GM19372 (cell line): Measurements from ENCODE around the gene DNAH3.
"Not testable (repeated sequence)": the region's sequence is repeated elsewhere in the genome, so short reads cannot be mapped to it uniquely, and the experiment has no call there.

Experiments
- ATAC-seq: cut with Tn5 transposase; IDR thresholded peaks from one replicate; pipeline ENCODE4 v1.9.1; 2021; ENCODE audit warnings: mild to moderate bottlenecking, low read depth, moderate library complexity; ENCODE audit not compliant: unreplicated experiment

The DNAH3 gene

GRCh38 chr16:21078563-21078962, 72.1 kb downstream of the DNAH3 start:
- no peak for ATAC-seq

DNA sequence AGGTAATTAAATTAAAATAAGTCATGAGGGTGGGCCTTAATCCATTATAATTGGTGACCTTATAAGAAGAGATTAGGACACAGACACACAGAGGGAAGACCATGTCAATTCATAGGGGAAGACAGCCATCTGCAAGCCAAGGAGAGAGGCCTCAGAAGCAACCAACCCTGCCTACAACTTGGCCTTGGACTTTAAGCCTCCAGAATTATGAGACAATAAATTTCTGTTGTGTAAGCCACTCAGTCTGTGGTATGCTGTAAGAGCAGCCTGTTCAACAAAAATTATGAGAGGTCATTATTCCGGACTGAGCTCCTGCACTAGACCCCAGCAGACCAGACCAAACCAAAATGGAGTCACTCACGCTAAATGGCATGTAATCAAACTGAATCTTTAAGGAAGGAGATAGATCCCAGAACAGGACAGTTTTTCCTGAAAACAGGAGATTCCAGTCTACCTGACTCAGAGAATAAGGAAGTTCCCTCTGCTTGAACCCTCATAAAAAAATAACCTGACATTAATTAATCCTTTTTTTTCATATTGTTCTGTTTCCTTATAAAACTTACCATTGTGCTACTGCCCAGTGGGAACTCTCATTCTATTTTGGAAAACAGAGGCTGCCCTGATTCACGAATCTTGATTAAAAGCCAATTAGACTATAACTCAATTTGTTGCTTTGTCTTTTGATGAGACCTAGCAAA, 74.3 kb downstream of the DNAH3 start:
- no peak for ATAC-seq

- ATAC-seq = no peak
Measured at GRCh38 chr16:21075252-21075651, 75.4 kb downstream of the DNAH3 start.

- no peak for ATAC-seq
Measured at GRCh38 chr16:21072976-21073375, 77.7 kb downstream of the DNAH3 start.

GRCh38 chr16:21071741-21072140, 78.9 kb downstream of the DNAH3 start:
- ATAC-seq = no peak

DNA sequence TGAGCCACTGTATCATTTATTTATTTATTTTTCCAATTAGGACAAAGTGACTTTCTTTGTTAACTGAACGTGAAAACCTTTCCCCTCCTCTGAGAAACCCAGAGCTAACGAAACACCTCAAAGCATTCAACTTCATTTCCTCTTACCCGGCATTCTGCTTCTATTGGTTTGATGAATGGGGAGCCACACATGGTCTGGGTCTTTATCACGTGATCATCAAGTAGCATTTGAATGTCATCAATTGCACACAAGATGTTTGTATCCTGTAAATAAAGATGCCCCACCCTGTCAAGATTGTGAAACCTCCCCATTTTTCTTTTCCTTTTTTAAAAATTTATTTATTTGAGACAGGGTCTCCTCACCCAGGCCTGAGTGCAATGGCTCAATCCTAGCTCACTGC, 80.1 kb downstream of the DNAH3 start:
- no peak for ATAC-seq

GRCh38 chr16:21069986-21070385, 80.7 kb downstream of the DNAH3 start:
- no peak for ATAC-seq

GRCh38 chr16:21064203-21064602, 86.4 kb downstream of the DNAH3 start:
- no peak for ATAC-seq

- not testable (repeated sequence) for ATAC-seq
Measured at GRCh38 chr16:21063314-21063713, 87.3 kb downstream of the DNAH3 start.

DNA sequence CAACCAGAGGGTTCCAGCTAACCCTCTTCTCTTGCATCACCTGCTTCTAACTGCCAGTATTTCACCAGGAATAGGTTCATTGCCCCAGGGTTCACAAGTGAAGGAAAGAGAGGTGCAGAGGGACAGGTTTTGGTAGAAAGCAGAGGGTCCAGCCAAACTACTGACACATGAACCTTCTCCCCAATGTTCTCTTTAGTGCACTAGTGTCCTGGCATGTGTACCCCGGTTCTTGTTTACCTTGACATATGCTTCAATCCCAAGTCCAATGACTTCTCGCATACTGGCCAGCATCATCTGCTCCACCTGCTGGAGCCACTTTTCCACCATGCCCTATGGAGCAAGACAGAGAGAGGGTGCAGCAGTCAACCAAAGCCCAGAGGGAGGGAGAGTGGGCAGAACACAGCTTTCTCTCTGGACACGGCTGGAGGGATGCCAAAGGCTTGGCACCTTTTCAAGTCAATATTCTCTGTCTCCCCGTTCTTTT, 90.6 kb downstream of the DNAH3 start:
- no peak for ATAC-seq

- no peak for ATAC-seq
Measured at GRCh38 chr16:21057875-21058274, 92.8 kb downstream of the DNAH3 start.

- no peak for ATAC-seq
Measured at GRCh38 chr16:21056396-21056795, 94.2 kb downstream of the DNAH3 start.

GRCh38 chr16:21055738-21056137, 94.9 kb downstream of the DNAH3 start:
- not testable (repeated sequence) for ATAC-seq

DNA sequence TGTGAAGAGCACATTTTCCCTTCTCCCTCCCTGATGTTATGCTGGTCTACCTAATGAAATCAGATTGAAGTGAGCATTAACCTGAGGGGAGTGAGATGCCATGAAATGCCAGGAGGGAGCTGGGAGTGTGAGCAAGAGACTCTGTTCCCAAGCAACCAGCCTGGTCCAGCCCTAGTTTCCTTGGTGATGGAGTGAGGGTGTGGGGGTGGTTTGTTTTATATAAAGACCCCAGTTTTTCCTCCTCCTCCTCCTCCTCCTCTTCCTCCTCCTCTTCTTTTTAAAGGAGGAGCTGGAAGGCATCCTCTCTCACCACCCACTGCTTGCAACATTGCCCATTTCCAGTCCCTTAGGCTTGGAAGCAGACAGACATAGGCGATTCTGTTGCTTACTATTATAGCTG, 97.1 kb downstream of the DNAH3 start:
- ATAC-seq = no peak

DNA sequence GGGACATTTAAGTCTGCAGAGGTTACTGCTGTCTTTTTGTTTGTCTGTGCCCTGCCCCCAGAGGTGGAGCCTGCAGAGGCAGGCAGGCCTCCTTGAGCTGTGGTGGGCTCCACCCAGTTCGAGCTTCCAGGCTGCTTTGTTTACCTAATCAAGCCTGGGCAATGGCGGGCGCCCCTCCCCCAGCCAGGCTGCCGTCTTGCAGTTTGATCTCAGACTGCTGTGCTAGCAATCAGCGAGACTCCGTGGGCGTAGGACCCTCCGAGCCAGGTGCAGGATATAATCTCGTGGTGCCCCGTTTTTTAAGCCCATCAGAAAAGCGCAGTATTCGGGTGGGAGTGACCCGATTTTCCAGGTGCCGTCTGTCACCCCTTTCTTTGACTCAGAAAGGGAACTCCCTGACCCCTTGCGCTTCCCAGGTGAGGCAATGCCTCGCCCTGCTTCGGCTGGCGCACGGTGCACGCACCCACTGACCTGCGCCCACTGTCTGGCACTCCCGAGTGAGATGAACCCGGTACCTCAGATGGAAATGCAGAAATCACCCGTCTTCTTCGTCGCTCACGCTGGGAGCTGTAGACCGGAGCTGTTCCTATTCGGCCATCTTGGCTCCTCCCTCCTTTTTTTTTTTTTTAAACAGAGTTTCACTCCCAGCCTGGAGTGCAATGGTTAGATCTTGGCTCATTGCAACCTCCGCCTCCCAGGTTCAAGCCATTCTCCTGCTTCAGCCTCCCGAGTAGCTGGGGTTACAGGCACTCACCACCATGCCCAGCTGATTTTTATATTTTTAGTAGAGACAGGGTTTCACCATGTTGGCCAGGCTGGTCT, 102.3 kb downstream of the DNAH3 start:
- ATAC-seq = not testable (repeated sequence)

- no peak for ATAC-seq
Measured at GRCh38 chr16:21038197-21038596, 112.4 kb downstream of the DNAH3 start.

- ATAC-seq = no peak
Measured at GRCh38 chr16:21037736-21038135, 112.9 kb downstream of the DNAH3 start.

- no peak for ATAC-seq
Measured at GRCh38 chr16:21037168-21037567, 113.5 kb downstream of the DNAH3 start.

DNA sequence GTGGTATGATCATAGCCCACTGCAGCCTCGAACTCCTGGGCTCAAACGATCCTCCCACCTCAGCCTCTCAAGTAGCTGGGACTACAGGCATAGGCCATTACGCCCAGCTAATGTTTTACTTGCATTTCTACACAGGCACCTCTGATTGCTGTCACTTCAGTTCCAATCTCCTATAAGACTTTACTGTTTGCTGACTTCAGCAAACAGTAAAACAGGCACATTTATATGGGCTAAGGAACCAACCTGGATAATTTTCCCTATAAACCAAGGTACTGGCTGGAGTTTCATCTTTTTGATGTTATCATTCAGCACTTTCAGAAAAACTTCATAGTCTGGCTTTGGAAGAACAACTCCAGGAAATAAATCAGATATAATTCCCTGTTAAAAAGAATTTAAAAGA, 114.2 kb downstream of the DNAH3 start:
- ATAC-seq = no peak

DNA sequence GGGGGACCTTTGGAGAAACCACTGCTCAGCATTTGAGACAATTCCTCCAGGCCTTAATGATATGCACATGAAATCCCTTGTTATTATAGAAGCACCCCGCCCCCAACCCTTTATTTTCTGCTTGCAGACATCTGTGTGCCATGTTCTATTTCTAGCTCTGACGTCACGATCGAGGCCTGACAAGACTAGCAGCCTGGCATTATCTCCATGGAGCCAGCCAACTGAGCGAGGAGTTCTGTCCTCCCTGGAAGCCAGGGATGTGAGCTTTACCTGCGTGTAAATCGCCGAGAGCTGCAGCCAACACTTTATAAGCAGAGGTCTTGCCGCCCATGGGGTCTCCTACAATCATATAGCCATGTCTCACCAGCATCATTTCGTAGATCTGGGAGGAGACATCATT, 116.9 kb downstream of the DNAH3 start:
- no peak for ATAC-seq

GRCh38 chr16:21033264-21033663, 117.4 kb downstream of the DNAH3 start:
- no peak for ATAC-seq

DNA sequence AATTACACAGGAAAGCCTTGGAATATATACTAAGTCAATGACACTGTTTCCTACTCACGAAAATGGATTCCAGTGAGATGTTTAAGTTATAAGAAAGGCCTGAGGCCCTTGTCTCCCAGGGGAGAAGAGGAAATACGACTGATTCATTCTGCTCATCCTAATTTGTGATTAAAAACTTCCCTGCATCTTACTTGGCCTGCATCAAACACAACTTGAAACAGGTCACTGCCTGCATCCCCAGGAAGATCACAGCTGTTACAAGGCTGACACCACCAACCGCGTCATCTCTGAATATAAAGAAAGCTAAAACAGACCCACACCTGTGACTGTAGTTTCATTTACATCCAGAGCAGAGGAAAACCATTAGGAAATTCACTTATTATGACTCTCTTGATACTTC, 121.9 kb downstream of the DNAH3 start:
- ATAC-seq = no peak
